HEK293T (cell line): ENCODE measurements around the gene CAMSAP3.

Experiments
- CTCF ChIA-PET: fragments of 350-600 bp; formaldehyde crosslinking; extraction: SDS; loops from one replicate; lab custom pipeline; 2021; ENCODE audit warnings: antibody characterized with exemption, inconsistent platforms; lab: Yijun Ruan, JAX
- POLR2A ChIA-PET: fragments of 350-600 bp; formaldehyde crosslinking; extraction: SDS; loops from one replicate; lab custom pipeline; 2020; ENCODE audit warnings: antibody characterized with exemption, inconsistent platforms; lab: Yijun Ruan, JAX
- DNase-seq: peaks from one replicate; pipeline ENCODE4 v3.0.0; 2012; ENCODE audit warnings: mixed read lengths; ENCODE audit errors: extremely low spot score
- ARNT ChIP-seq: fragments of 450-650 bp; IDR thresholded peaks from 2 replicates; pipeline ENCODE4 v1.6.1; 2017; ENCODE audit warnings: mild to moderate bottlenecking
- BHLHE40 ChIP-seq: fragments of 450-650 bp; IDR thresholded peaks from 2 replicates; pipeline ENCODE4 v1.6.1; 2016; ENCODE audit warnings: mild to moderate bottlenecking, moderate library complexity, borderline replicate concordance
- CTBP1 ChIP-seq: fragments of 450-650 bp; IDR thresholded peaks from 2 replicates; pipeline ENCODE4 v1.6.1; 2016; ENCODE audit warnings: borderline replicate concordance
- ELF4 ChIP-seq: fragments of 450-650 bp; IDR thresholded peaks from 2 replicates; pipeline ENCODE4 v1.6.1; 2017; ENCODE audit warnings: antibody characterized with exemption
- FOXA1 ChIP-seq: fragments of 450-650 bp; IDR thresholded peaks from 2 replicates; pipeline ENCODE4 v1.6.1; 2016; ENCODE audit warnings: mild to moderate bottlenecking
- FOXK2 ChIP-seq: fragments of 450-650 bp; IDR thresholded peaks from 2 replicates; pipeline ENCODE4 v1.6.1; 2016; ENCODE audit warnings: mild to moderate bottlenecking
- FOXM1 ChIP-seq: fragments of 450-650 bp; IDR thresholded peaks from 2 replicates; pipeline ENCODE4 v1.6.1; 2017; ENCODE audit warnings: mild to moderate bottlenecking, borderline replicate concordance
- HDGF ChIP-seq: fragments of 450-650 bp; IDR thresholded peaks from 2 replicates; pipeline ENCODE4 v1.6.1; 2017; ENCODE audit warnings: antibody characterized with exemption, borderline replicate concordance
- L3MBTL2 ChIP-seq: fragments of 450-650 bp; conservative IDR thresholded peaks from 2 replicates; pipeline ENCODE4 v1.6.1; 2016; ENCODE audit warnings: mild to moderate bottlenecking
- LEF1 ChIP-seq: fragments of 450-650 bp; IDR thresholded peaks from 2 replicates; pipeline ENCODE4 v1.6.1; 2017; ENCODE audit warnings: mild to moderate bottlenecking, borderline replicate concordance
- NFRKB ChIP-seq: fragments of 450-650 bp; IDR thresholded peaks from 2 replicates; pipeline ENCODE4 v1.6.1; 2016; ENCODE audit warnings: mild to moderate bottlenecking, moderate library complexity
- SP1 ChIP-seq: fragments of 450-650 bp; IDR thresholded peaks from 2 replicates; pipeline ENCODE4 v1.6.1; 2017
- SUZ12 ChIP-seq: fragments of 450-650 bp; IDR thresholded peaks from 2 replicates; pipeline ENCODE4 v1.6.1; 2016; ENCODE audit warnings: mild to moderate bottlenecking
- TARDBP ChIP-seq: fragments of 450-650 bp; IDR thresholded peaks from 2 replicates; pipeline ENCODE4 v1.6.1; 2016
- ZNF384 ChIP-seq: fragments of 450-650 bp; IDR thresholded peaks from 2 replicates; pipeline ENCODE4 v1.6.1; 2016
- TF ChIP-seq, protein P1 (sequence below): fragments of 450-650 bp; IDR thresholded peaks from 2 replicates; pipeline ENCODE4 v1.6.1; 2016

Gene CAMSAP3

DNA sequence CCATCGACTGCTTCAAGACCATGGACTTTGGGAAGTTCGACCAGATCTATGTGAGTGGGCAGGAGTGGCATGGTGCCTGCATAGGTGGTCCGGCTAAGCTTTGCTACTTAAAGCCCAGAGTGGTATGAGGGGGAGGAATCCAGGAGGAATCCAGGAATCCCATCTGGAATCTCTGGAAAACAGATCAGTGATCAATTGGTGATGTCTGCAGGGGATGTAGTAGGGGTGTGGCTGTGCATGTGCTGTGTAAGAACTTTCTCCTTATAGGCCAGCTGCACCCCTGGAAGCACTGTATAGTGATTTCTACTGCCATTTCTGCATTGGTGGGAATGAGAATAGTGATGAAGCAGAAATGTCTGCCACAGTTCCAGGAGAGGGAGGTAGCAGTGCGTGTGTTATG lies 36.6 kb upstream of the CAMSAP3 start:
- no peak for DNase-seq
- ChIA-PET CTCF (interaction anchor here (1.2 to 1.4 kb wide), 2 partner anchors 9 kb away, joined by 3 to 5 read pairs; no protein-coding TSS in a partner anchor), POLR2A (interaction anchor here (1.1 kb wide), 1 partner anchor 122 kb away, joined by 3 read pairs; the partner anchor contains the start of gene TRAPPC5)
- TF ChIP-seq FOXM1 (no peak), SP1 (no peak), NFRKB (no peak), BHLHE40 (no peak), HDGF (no peak), FOXA1 (no peak), ARNT (no peak), ELF4 (no peak), CTBP1 (no peak), LEF1 (no peak)
- TF ChIP-seq, protein P1, sequence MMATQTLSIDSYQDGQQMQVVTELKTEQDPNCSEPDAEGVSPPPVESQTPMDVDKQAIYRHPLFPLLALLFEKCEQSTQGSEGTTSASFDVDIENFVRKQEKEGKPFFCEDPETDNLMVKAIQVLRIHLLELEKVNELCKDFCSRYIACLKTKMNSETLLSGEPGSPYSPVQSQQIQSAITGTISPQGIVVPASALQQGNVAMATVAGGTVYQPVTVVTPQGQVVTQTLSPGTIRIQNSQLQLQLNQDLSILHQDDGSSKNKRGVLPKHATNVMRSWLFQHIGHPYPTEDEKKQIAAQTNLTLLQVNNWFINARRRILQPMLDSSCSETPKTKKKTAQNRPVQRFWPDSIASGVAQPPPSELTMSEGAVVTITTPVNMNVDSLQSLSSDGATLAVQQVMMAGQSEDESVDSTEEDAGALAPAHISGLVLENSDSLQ, result no peak

DNA sequence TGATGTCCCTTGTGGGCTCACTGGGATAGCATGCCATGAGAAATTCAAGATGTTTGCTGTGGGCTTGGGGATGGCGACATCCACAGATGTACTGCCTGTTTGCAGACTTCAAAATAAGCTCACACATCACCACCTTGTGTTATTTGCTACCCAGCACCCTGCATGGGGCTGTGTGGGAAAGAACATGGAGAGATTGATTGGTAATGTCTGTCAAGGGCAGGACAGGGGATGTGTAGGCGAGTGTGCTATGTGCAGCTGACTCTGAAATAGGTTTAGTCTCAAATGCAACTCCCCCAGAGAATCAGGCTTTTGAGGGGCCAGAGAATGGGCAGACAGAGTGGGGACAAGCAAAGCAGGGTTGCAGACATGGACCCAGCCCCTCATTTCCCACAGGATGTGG lies 35.4 kb upstream of the CAMSAP3 start:
- TF ChIP-seq SUZ12 (no peak), TARDBP (no peak), NFRKB (no peak), L3MBTL2 (no peak), FOXK2 (no peak), CTBP1 (no peak), FOXA1 (no peak), LEF1 (no peak), BHLHE40 (no peak)
- POLR2A ChIA-PET, result no interaction called here
- CTCF ChIA-PET, result interaction anchor here (1.4 kb wide), 1 partner anchor 8 kb away, joined by 5 read pairs; no protein-coding TSS in a partner anchor
- DNase-seq, result no peak

DNA sequence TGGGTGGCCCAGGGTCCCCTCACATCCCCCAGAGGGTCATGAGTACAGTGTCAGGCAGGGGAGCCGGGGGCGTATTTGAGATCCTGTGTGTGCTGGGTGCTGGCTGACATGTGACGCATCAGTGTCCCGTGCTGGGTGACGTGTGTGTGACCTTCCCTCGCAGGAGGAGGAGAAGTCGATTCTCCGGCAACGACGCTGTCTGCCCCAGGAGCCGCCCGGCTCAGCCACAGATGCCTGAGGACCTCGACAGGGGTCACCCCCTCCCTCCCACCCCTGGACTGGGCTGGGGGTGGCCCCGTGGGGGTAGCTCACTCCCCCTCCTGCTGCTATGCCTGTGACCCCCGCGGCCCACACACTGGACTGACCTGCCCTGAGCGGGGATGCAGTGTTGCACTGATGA lies 34.3 kb upstream of the CAMSAP3 start:
- DNase-seq, result no peak
- ChIA-PET POLR2A (no interaction called here), CTCF (no interaction called here)
- no peak for TF ChIP-seq ZNF384
- TF ChIP-seq LEF1, result no peak
- TF ChIP-seq, protein P1, result no peak
- no peak for TF ChIP-seq FOXA1
- TF ChIP-seq CTBP1, result no peak
- TF ChIP-seq BHLHE40, result no peak
- TF ChIP-seq NFRKB, result no peak
- TF ChIP-seq ARNT, result no peak
- TF ChIP-seq FOXK2, result no peak
- TF ChIP-seq TARDBP, result no peak
- TF ChIP-seq SUZ12, result no peak

DNA sequence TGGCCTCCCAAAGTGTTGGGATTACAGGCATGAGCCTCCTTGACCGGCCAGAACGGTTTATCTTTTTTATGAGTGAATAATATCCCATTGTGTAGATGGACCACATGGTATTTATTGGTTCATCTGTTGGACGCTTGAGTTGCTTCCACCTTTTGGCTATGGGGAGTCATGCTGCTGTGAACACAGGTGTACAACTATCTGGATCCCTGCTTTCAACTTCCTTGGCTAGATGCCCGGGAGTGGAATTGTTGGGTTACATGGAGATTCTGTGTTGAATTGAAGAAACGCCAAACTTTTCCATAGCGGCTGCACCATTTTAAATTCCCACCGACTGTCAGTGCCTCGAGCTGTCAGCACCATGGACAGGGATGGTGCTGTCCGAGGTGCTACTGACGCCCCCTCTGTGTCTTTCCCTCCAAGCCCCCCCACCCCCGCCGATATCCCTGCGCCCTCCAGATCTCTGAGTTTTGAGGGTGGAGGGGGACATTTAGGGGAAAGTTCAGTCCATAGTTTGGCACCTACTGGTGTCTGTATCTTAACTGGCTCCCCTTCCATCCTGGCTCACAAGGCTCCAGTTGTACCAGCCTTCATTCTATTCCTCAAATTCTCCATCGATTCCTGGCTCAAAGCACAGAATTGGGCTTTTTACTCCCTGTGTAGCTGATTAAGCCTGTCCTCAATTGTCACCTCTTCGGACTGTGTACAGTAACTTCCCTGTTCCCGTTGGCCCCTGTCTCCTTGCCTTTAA lies 32.8 kb upstream of the CAMSAP3 start:
- ChIA-PET CTCF (no interaction called here), POLR2A (no interaction called here)
- DNase-seq, result peak; percentile 26
- TF ChIP-seq, protein P1, result no peak
- TF ChIP-seq FOXA1, result no peak
- TF ChIP-seq ZNF384, result no peak
- no peak for TF ChIP-seq ELF4
- TF ChIP-seq FOXM1, result no peak
- no peak for TF ChIP-seq FOXK2
- TF ChIP-seq TARDBP, result no peak

DNA sequence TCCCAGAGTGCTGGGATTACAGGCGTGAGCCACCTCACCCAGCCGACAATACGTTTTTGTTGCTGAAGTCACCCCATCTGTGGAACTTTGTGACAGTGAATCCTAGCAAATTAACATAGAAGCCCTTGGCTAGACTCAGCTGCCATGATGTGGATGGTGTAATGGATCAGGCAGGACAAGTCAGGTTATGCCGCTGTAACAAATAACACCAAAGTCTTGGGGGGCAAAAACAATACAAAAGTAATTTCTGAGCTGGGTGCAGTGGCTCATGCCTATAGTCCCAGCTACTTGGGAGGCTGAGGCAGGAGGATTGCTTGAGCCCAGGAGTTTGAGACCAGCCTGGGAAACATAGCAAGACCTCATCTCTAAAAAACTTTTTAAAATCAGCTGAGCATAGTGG lies 30.8 kb upstream of the CAMSAP3 start:
- ChIA-PET POLR2A (interaction anchor here (0.7 kb wide), 1 partner anchor 466 kb away, joined by 3 read pairs; no protein-coding TSS in a partner anchor), CTCF (interaction anchor here (0.7 kb wide), 1 partner anchor 116 kb away, joined by 4 read pairs; the partner anchor contains the start of gene TRAPPC5)
- DNase-seq, result no peak
- no peak for TF ChIP-seq SUZ12
- TF ChIP-seq FOXM1, result no peak
- no peak for TF ChIP-seq ZNF384

DNA sequence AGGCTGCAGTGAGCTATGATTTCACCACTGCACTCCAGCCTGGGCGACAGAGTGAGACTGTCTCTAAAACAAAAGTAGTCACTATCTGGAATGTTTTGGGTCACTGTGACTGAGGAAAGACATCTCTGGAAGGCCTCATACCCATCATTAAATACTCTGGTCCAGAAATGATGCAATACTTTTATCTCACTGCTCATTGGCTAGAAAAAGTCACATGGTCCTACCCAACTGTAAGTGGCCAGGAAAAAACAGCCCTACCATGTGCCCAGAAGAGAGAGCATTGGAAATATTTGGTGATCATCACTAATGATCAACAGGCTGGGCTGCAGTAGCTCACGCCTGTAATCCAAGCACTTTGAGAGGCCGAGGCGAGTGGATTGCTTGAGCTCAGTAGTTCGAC lies 30.3 kb upstream of the CAMSAP3 start:
- no peak for TF ChIP-seq FOXM1
- TF ChIP-seq NFRKB, result no peak
- no peak for TF ChIP-seq ARNT
- TF ChIP-seq ELF4, result no peak
- TF ChIP-seq L3MBTL2, result no peak
- no peak for TF ChIP-seq TARDBP
- no peak for TF ChIP-seq HDGF
- TF ChIP-seq, protein P1, result no peak
- TF ChIP-seq SUZ12, result no peak
- no peak for TF ChIP-seq LEF1
- TF ChIP-seq FOXK2, result no peak
- TF ChIP-seq BHLHE40, result no peak
- no peak for TF ChIP-seq ZNF384
- no peak for TF ChIP-seq SP1
- TF ChIP-seq CTBP1, result no peak
- no peak for TF ChIP-seq FOXA1
- ChIA-PET POLR2A (interaction anchor here (0.7 kb wide), 1 partner anchor 466 kb away, joined by 3 read pairs; no protein-coding TSS in a partner anchor), CTCF (interaction anchor here (0.7 kb wide), 1 partner anchor 115 kb away, joined by 4 read pairs; the partner anchor contains the start of gene TRAPPC5)
- no peak for DNase-seq
